Measurements from ENCODE around the gene CLTRN.
"Not testable (repeated sequence)": the region's sequence is repeated elsewhere in the genome, so short reads cannot be mapped to it uniquely, and the experiment has no call there.

Gene CLTRN

GRCh38 chrX:15664487-15665444, at the start of gene CLTRN:
TSS of gene CLTRN (minus strand) at chrX:15664805. CDS start at chrX:15664775, 30 bp downstream.
- DNase-seq (ENCODE audit: low read depth, low spot score), result no peak

- DNase-seq (ENCODE audit: low read depth, low spot score), result not testable (repeated sequence)
Measured at GRCh38 chrX:15704273-15704672, 39.7 kb upstream of the CLTRN start.

- DNase-seq (ENCODE audit: low read depth, low spot score), result not testable (repeated sequence)
Measured at GRCh38 chrX:15703809-15704208, 39.2 kb upstream of the CLTRN start.

GRCh38 chrX:15702488-15703371, 38.1 kb upstream of the CLTRN start:
- DNase-seq (ENCODE audit: low read depth, low spot score), result no peak

- no peak for DNase-seq (ENCODE audit: low read depth, low spot score)
Measured at GRCh38 chrX:15696516-15696915, 31.9 kb upstream of the CLTRN start.

- peak; percentile 67 for DNase-seq (ENCODE audit: low read depth, low spot score)
Measured at GRCh38 chrX:15694941-15695451, 30.4 kb upstream of the CLTRN start.

- DNase-seq (ENCODE audit: low read depth, low spot score), result peak; percentile 47
Measured at GRCh38 chrX:15686818-15687685, 22.4 kb upstream of the CLTRN start.

- no peak for DNase-seq (ENCODE audit: low read depth, low spot score)
Measured at GRCh38 chrX:15683193-15683592, 18.6 kb upstream of the CLTRN start.

- no peak for DNase-seq (ENCODE audit: low read depth, low spot score)
Measured at GRCh38 chrX:15681433-15681832, 16.8 kb upstream of the CLTRN start.

- DNase-seq (ENCODE audit: low read depth, low spot score), result no peak
Measured at GRCh38 chrX:15680401-15680800, 15.8 kb upstream of the CLTRN start.

GRCh38 chrX:15679246-15679645, 14.6 kb upstream of the CLTRN start:
- DNase-seq (ENCODE audit: low read depth, low spot score), result no peak

- no peak for DNase-seq (ENCODE audit: low read depth, low spot score)
Measured at GRCh38 chrX:15678339-15678738, 13.7 kb upstream of the CLTRN start.

- DNase-seq (ENCODE audit: low read depth, low spot score), result no peak
Measured at GRCh38 chrX:15676886-15677285, 12.3 kb upstream of the CLTRN start.

- DNase-seq (ENCODE audit: low read depth, low spot score), result no peak
Measured at GRCh38 chrX:15675490-15675921, 10.9 kb upstream of the CLTRN start.

- DNase-seq (ENCODE audit: low read depth, low spot score), result peak; percentile 98
Measured at GRCh38 chrX:15674841-15675489, 10.4 kb upstream of the CLTRN start.

- no peak for DNase-seq (ENCODE audit: low read depth, low spot score)
Measured at GRCh38 chrX:15674514-15674840, 9.9 kb upstream of the CLTRN start.

- DNase-seq (ENCODE audit: low read depth, low spot score), result no peak
Measured at GRCh38 chrX:15673970-15674369, 9.4 kb upstream of the CLTRN start.

- DNase-seq (ENCODE audit: low read depth, low spot score), result no peak
Measured at GRCh38 chrX:15672881-15673280, 8.3 kb upstream of the CLTRN start.

GRCh38 chrX:15663439-15663838, 1.2 kb downstream of the CLTRN start:
- DNase-seq (ENCODE audit: low read depth, low spot score), result no peak

- DNase-seq (ENCODE audit: low read depth, low spot score), result not testable (repeated sequence)
Measured at GRCh38 chrX:15654804-15655203, 9.8 kb downstream of the CLTRN start.

GRCh38 chrX:15653961-15654360, 10.6 kb downstream of the CLTRN start:
- DNase-seq (ENCODE audit: low read depth, low spot score), result no peak

Data from ELF-1 (cell line).